Activated naive CD8-positive, alpha-beta T cell (primary cell): ENCODE measurements around the gene NOTCH1.

Source experiments
- H3K27ac Mint-ChIP-seq: one replicate; pipeline ENCODE4 v1.8.0; 2021; ENCODE audit warnings: mixed read lengths
- H3K27me3 Mint-ChIP-seq: one replicate; pipeline ENCODE4 v1.8.0; 2021; ENCODE audit warnings: mixed read lengths
- H3K36me3 Mint-ChIP-seq: one replicate; pipeline ENCODE4 v1.8.0; 2021; ENCODE audit warnings: mixed read lengths
- H3K4me1 Mint-ChIP-seq: one replicate; pipeline ENCODE4 v1.8.0; 2021; ENCODE audit warnings: low read depth, mixed read lengths
- H3K4me3 Mint-ChIP-seq: one replicate; pipeline ENCODE4 v1.8.0; 2021; ENCODE audit warnings: mild to moderate bottlenecking, mixed read lengths
- H3K9me3 Mint-ChIP-seq: one replicate; pipeline ENCODE4 v1.8.0; 2021; ENCODE audit warnings: low read depth, mixed read lengths

NOTCH1 gene

GRCh38 chr9:136536721-136537241, 9.1 kb downstream of the NOTCH1 start:
- H3K27me3 Mint-ChIP-seq, result no peaks in the 10 kb centered on the region
- no peak overlapping the region for H3K4me3 Mint-ChIP-seq
- peaks cover 2% of the 10 kb centered on the region for H3K36me3 Mint-ChIP-seq
- no peak overlapping the region for H3K27ac Mint-ChIP-seq
- H3K4me1 Mint-ChIP-seq, result peaks cover 60% of the 10 kb centered on the region
- no peaks in the 10 kb centered on the region for H3K9me3 Mint-ChIP-seq

GRCh38 chr9:136536051-136536720, 9.7 kb downstream of the NOTCH1 start:
- H3K27ac Mint-ChIP-seq, result no peak overlapping the region

GRCh38 chr9:136535070-136535469, 10.8 kb downstream of the NOTCH1 start:
- Mint-ChIP-seq H3K4me3 (no peak overlapping the region), H3K9me3 (no peaks in the 10 kb centered on the region), H3K36me3 (peaks cover 2% of the 10 kb centered on the region), H3K27ac (no peak overlapping the region), H3K27me3 (no peaks in the 10 kb centered on the region), H3K4me1 (peaks cover 56% of the 10 kb centered on the region)

More at GRCh38 chr9:136536051-136536720, 9.7 kb downstream of the NOTCH1 start:
- H3K9me3 Mint-ChIP-seq, result no peaks in the 10 kb centered on the region
- peaks cover 2% of the 10 kb centered on the region for H3K36me3 Mint-ChIP-seq
- no peaks in the 10 kb centered on the region for H3K27me3 Mint-ChIP-seq
- peaks cover 59% of the 10 kb centered on the region for H3K4me1 Mint-ChIP-seq
- H3K4me3 Mint-ChIP-seq, result no peak overlapping the region

- Mint-ChIP-seq H3K9me3 (no peaks in the 10 kb centered on the region), H3K27me3 (no peaks in the 10 kb centered on the region), H3K4me3 (peak overlapping the region; percentile 70), H3K27ac (peak overlapping the region; percentile 86), H3K4me1 (peaks cover 53% of the 10 kb centered on the region), H3K36me3 (peaks cover 2% of the 10 kb centered on the region)
Observed at GRCh38 chr9:136534366-136534765, 11.5 kb downstream of the NOTCH1 start.

GRCh38 chr9:136533775-136534157, 12.1 kb downstream of the NOTCH1 start:
- no peaks in the 10 kb centered on the region for H3K9me3 Mint-ChIP-seq
- peak overlapping the region; percentile 70 for H3K4me3 Mint-ChIP-seq
- no peaks in the 10 kb centered on the region for H3K27me3 Mint-ChIP-seq
- peak overlapping the region; percentile 86 for H3K27ac Mint-ChIP-seq
- no peaks in the 10 kb centered on the region for H3K36me3 Mint-ChIP-seq
- peaks cover 48% of the 10 kb centered on the region for H3K4me1 Mint-ChIP-seq

- Mint-ChIP-seq H3K4me3 (peak overlapping the region; percentile 75), H3K9me3 (no peaks in the 10 kb centered on the region), H3K36me3 (no peaks in the 10 kb centered on the region), H3K4me1 (peaks cover 44% of the 10 kb centered on the region), H3K27me3 (no peaks in the 10 kb centered on the region), H3K27ac (peak overlapping the region; percentile 86)
Observed at GRCh38 chr9:136532799-136533774, 12.8 kb downstream of the NOTCH1 start.

- H3K4me1 Mint-ChIP-seq, result peaks cover 41% of the 10 kb centered on the region
- H3K9me3 Mint-ChIP-seq, result no peaks in the 10 kb centered on the region
- no peaks in the 10 kb centered on the region for H3K27me3 Mint-ChIP-seq
- H3K4me3 Mint-ChIP-seq, result peak overlapping the region; percentile 75
- no peaks in the 10 kb centered on the region for H3K36me3 Mint-ChIP-seq
- H3K27ac Mint-ChIP-seq, result peak overlapping the region; percentile 80
Observed at GRCh38 chr9:136531904-136532798, 13.7 kb downstream of the NOTCH1 start.

GRCh38 chr9:136531186-136531903, 14.5 kb downstream of the NOTCH1 start:
- no peaks in the 10 kb centered on the region for H3K9me3 Mint-ChIP-seq
- peak overlapping the region; percentile 50 for H3K27ac Mint-ChIP-seq
- no peaks in the 10 kb centered on the region for H3K27me3 Mint-ChIP-seq
- H3K36me3 Mint-ChIP-seq, result no peaks in the 10 kb centered on the region
- H3K4me3 Mint-ChIP-seq, result peak overlapping the region; percentile 48
- H3K4me1 Mint-ChIP-seq, result peaks cover 39% of the 10 kb centered on the region

GRCh38 chr9:136530461-136531089, 15.3 kb downstream of the NOTCH1 start:
- peak overlapping the region; percentile 48 for H3K4me3 Mint-ChIP-seq

GRCh38 chr9:136529516-136530460, 16.1 kb downstream of the NOTCH1 start:
- Mint-ChIP-seq H3K4me1 (peaks cover 36% of the 10 kb centered on the region), H3K27ac (peak overlapping the region; percentile 16), H3K4me3 (peak overlapping the region; percentile 40), H3K9me3 (no peaks in the 10 kb centered on the region), H3K36me3 (no peaks in the 10 kb centered on the region), H3K27me3 (no peaks in the 10 kb centered on the region)

More at GRCh38 chr9:136530461-136531089, 15.3 kb downstream of the NOTCH1 start:
- H3K27me3 Mint-ChIP-seq, result no peaks in the 10 kb centered on the region
- H3K4me1 Mint-ChIP-seq, result peaks cover 36% of the 10 kb centered on the region
- no peak overlapping the region for H3K27ac Mint-ChIP-seq
- no peaks in the 10 kb centered on the region for H3K9me3 Mint-ChIP-seq
- H3K36me3 Mint-ChIP-seq, result no peaks in the 10 kb centered on the region

- Mint-ChIP-seq H3K4me3 (no peak overlapping the region), H3K36me3 (no peaks in the 10 kb centered on the region), H3K9me3 (no peaks in the 10 kb centered on the region), H3K27ac (no peak overlapping the region), H3K27me3 (no peaks in the 10 kb centered on the region), H3K4me1 (peaks cover 28% of the 10 kb centered on the region)
Observed at GRCh38 chr9:136528716-136529341, 17.0 kb downstream of the NOTCH1 start.
